CD4-positive, alpha-beta T cell treated with Interleukin-6 for 4 hours (primary cell): ENCODE results near the gene STING1.
"Not testable (repeated sequence)": the region's sequence is repeated elsewhere in the genome, so short reads cannot be mapped to it uniquely, and the experiment has no call there.

Source experiments
- DNase-seq: peaks from one replicate; pipeline ENCODE4 v3.0.0-alpha.2; 2020; ENCODE audit warnings: mixed read lengths

The STING1 gene

GRCh38 chr5:139482050-139482889 is at the start of gene STING1:
Gene STING1 (minus strand): TSS chr5:139482758. CDS start chr5:139481704, 1,054 bp downstream.
- peak; percentile 82 for DNase-seq

- DNase-seq = no peak
Measured at GRCh38 chr5:139531772-139532169, 49.2 kb upstream of the STING1 start.

GRCh38 chr5:139530079-139530478 is 47.5 kb upstream of the STING1 start:
- not testable (repeated sequence) for DNase-seq

- DNase-seq = not testable (repeated sequence)
Measured at GRCh38 chr5:139528695-139529094, 46.1 kb upstream of the STING1 start.

GRCh38 chr5:139527896-139528467 is 45.4 kb upstream of the STING1 start:
- DNase-seq = not testable (repeated sequence)

- DNase-seq = not testable (repeated sequence)
Measured at GRCh38 chr5:139527090-139527470, 44.5 kb upstream of the STING1 start.

- DNase-seq = not testable (repeated sequence)
Measured at GRCh38 chr5:139526309-139527089, 43.9 kb upstream of the STING1 start.

GRCh38 chr5:139525586-139526308 is 43.2 kb upstream of the STING1 start:
- DNase-seq = not testable (repeated sequence)

- no peak for DNase-seq
Measured at GRCh38 chr5:139524940-139525585, 42.5 kb upstream of the STING1 start.

- no peak for DNase-seq
Measured at GRCh38 chr5:139524446-139524845, 41.9 kb upstream of the STING1 start.

- no peak for DNase-seq
Measured at GRCh38 chr5:139523635-139524445, 41.3 kb upstream of the STING1 start.

- DNase-seq = peak; percentile 93
Measured at GRCh38 chr5:139517683-139518564, 35.4 kb upstream of the STING1 start.

GRCh38 chr5:139514486-139514856 is 31.9 kb upstream of the STING1 start:
- DNase-seq = no peak

- DNase-seq = no peak
Measured at GRCh38 chr5:139513852-139514485, 31.4 kb upstream of the STING1 start.

GRCh38 chr5:139513434-139513833 is 30.9 kb upstream of the STING1 start:
- DNase-seq = peak; percentile 88

GRCh38 chr5:139512786-139513390 is 30.3 kb upstream of the STING1 start:
- no peak for DNase-seq

- not testable (repeated sequence) for DNase-seq
Measured at GRCh38 chr5:139504722-139505121, 22.2 kb upstream of the STING1 start.

- not testable (repeated sequence) for DNase-seq
Measured at GRCh38 chr5:139503879-139504278, 21.3 kb upstream of the STING1 start.
